Cardiac fibroblast (primary cell): ENCODE results near the gene ZNF19.

Experiments
- DNase-seq, 2 donors: peaks; one replicate each; pipeline versions ENCODE4 v3.0.0 to v3.0.0-alpha.2; 2010; ENCODE audit warnings: low read depth in 2 of 2
- H3K4me3 ChIP-seq, 2 donors: replicated peaks in 1 of 2; 1 replicate in 1 of 2; 2 replicates in 1 of 2; pipeline ENCODE4 v1.5.1; 2011; ENCODE audit warnings: low read depth in 2 of 2, low read length in 2 of 2, mild to moderate bottlenecking in 2 of 2, moderate library complexity in 1 of 2
- CTCF ChIP-seq: IDR thresholded peaks from one replicate; pipeline ENCODE4 v1.5.1; 2011; ENCODE audit warnings: low read depth, mild to moderate bottlenecking, low read length, inconsistent platforms

The ZNF19 gene

DNA sequence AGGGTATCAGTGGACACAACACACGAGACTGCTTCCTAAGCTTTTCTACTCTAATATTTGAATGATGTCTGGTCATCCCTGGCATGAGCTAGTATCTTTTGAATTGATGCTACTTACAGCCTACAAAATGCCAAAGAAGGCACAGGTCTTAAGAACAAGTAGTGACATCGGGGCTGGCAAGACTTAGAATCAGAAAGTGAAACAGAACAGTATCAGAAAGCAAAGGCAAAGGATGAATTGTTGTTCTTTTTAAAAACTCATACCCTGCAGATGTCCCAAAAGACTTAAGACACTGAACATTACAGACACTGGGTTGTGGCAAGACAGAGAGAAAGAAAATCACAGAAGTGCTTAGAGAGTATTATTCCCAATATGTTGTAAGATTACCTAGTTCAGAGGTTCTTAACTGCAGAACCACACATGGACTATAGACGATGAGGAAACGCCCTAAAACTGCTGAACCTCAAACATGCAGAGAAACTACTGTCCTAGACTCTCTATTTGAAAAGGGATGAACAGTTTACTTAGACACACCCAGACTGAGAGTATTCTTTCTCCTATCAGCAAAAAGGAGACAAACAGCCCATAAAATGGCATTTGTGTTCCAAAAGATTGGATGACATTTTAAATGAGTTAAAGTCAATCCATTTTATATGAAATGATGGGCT, 12.5 kb downstream of the ZNF19 start:
- no peak for TF ChIP-seq CTCF
- DNase-seq: no peak

DNA sequence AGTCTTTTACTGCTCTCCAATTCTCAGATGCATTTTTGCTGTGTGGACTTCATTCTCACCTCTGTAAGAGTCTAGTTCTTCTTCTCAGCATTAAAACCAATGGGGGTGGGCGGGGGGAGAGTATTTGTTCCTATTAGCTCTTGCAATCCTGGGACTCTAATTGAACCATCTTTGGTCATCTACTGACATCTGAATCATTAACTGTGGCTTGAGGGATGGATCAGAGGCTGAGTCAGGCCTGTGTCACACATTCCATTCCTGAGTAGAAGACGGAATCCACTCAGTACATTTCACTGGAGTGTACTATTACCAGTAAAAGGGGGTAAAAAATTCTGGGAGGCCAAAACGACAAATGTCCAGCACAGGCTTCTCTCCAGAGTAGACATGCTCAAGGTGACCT, 14.3 kb downstream of the ZNF19 start:
- no peak overlapping the region for H3K4me3 ChIP-seq
- TF ChIP-seq CTCF: no peak
- DNase-seq: peak; percentile 36 to 92

More for the DNA sequence above, 12.5 kb downstream of the ZNF19 start:
- no peak overlapping the region for H3K4me3 ChIP-seq

DNA sequence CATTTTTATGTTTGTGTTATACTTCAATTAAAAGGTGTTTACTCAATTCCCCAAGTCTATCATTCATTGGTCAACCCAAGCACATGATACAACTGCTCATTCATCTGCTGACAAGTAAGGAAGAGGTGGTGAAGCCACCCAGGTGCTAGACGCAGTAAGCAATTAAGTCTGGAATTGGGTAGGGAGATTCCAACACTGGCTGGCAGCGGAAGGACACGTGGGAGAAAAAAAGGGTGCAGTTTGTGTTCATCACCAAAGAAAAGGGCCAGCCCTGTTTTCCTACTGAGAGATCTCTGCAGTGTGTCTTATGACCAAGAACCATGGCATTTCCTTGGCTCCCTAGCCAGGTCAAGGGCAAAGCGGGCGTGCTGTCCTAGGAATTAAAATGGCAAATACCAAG, 15.2 kb downstream of the ZNF19 start:
- TF ChIP-seq CTCF: no peak
- DNase-seq: peak in 1 of 2 donors; percentile 66

DNA sequence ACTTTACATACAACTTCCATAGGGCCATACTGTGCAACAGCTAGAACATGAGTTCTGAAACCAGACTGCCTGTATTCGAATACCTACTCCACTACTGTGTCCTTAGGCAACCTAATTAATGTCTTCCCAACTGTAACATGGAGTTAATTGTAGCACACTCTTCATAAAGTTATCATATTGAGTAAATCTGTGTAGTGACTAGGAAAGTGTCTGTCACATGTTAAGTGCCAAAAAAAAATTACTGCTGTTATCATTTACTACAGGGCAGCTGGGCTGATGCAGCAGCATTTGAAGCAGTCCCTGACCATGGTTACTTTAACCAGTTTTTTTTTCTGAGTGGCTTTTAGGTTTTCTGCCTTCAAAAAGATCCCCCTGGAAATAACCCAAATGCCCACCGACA, 16.2 kb downstream of the ZNF19 start:
- no peak for DNase-seq
- no peak for TF ChIP-seq CTCF
- no peak overlapping the region for H3K4me3 ChIP-seq

More for the DNA sequence above, 15.2 kb downstream of the ZNF19 start:
- no peak overlapping the region for H3K4me3 ChIP-seq

GRCh38 chr16:71472051-71472450, 17.1 kb downstream of the ZNF19 start:
- peak in 1 of 2 donors; percentile 49 for DNase-seq
- no peak overlapping the region for H3K4me3 ChIP-seq
- TF ChIP-seq CTCF: no peak

DNA sequence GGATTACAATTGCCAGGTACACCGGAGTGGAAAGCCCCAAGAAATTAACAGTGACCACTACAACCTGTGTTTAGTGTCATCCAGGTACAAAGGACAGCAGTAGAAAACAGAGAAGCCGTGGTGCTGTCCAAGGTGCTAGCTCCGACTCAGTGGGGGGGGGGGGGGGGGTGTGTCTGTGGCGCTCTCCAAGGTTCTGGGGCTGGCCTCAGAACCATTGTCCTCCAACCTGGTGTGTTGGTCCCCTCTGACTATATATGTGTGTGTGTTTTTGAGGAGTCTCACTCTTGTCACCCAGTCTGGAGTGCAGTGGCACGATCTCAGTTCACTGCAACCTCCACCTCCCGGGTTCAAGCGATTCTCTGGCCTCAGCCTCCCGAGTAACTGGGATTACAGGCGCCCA, 21.3 kb downstream of the ZNF19 start:
- no peak for TF ChIP-seq CTCF
- peak; percentile 37 to 42 for DNase-seq

GRCh38 chr16:71464231-71464630, 24.9 kb downstream of the ZNF19 start:
- H3K4me3 ChIP-seq: no peak overlapping the region
- no peak for TF ChIP-seq CTCF
- DNase-seq: no peak

More for the DNA sequence above, 21.3 kb downstream of the ZNF19 start:
- H3K4me3 ChIP-seq: no peak overlapping the region
